Effector memory CD8-positive, alpha-beta T cell (primary cell): Measurements from ENCODE around the gene MPHOSPH9.
A peak's percentile ranks its signal among the peaks of the same experiment; 100 is the strongest.
"Not testable (repeated sequence)": the region's sequence is repeated elsewhere in the genome, so short reads cannot be mapped to it uniquely, and the experiment has no call there.

Source experiments
- ATAC-seq: fragments of 150-1000 bp; cut with Tn5 transposase; replicated peaks from 2 replicates; pipeline ENCODE4 v1.10.0; 2021; ENCODE audit warnings: mild to moderate bottlenecking, moderate library complexity
- DNase-seq, 3 experiments: peaks; one replicate each; pipeline ENCODE4 v3.0.0; 2021
- H3K27ac Mint-ChIP-seq, 2 donors: one replicate each; pipeline ENCODE4 v1.8.0; 2022; ENCODE audit warnings: mild to moderate bottlenecking in 2 of 2, mixed read lengths in 2 of 2, moderate library complexity in 2 of 2
- H3K27me3 Mint-ChIP-seq, 2 donors: one replicate each; pipeline ENCODE4 v1.8.0; 2022; ENCODE audit warnings: mixed read lengths in 2 of 2
- H3K36me3 Mint-ChIP-seq: one replicate; pipeline ENCODE4 v1.8.0; 2022; ENCODE audit warnings: mild to moderate bottlenecking, moderate library complexity, mixed read lengths; ENCODE audit not compliant: insufficient read depth
- H3K4me1 Mint-ChIP-seq, 2 donors: one replicate each; pipeline ENCODE4 v1.8.0; 2022; ENCODE audit warnings: low read depth in 2 of 2, mixed read lengths in 2 of 2
- H3K4me3 Mint-ChIP-seq, 2 donors: one replicate each; pipeline ENCODE4 v1.8.0; 2022; ENCODE audit warnings: mild to moderate bottlenecking in 2 of 2, mixed read lengths in 2 of 2, moderate library complexity in 2 of 2
- H3K9me3 Mint-ChIP-seq, 2 donors: one replicate each; pipeline ENCODE4 v1.8.0; 2022; ENCODE audit warnings: mixed read lengths in 2 of 2

MPHOSPH9 gene

DNA sequence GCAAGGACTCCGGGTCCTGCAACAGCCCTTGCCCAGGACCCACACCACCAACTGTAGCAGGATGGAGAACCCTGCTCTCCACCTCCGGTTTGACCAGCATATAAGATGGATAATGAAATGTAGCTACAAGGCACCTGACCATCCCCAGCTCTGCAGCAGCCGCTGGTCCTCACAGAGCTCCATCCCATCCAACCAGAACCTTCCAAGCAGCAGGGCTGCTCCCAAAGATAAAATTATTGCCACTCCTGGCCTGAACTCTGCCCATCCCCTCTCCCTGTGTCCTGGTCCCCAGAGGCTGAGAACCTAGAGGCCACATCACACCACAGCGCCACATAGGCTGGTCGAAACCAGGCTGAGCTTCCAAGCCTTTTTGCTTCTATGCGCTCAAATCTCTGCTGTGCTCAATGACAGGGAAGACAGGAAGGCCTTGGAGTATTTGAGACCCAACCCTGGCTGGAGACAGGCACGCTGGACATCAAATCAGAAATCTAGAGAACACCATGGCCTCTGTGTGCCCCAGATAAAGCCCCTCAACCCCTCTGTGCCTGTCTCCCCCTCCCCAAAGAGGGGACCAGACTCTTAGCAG, 34.5 kb upstream of the MPHOSPH9 start:
- DNase-seq (no peak), ATAC-seq (no peak)
- peaks cover 11% of the 10 kb centered on the region for H3K36me3 Mint-ChIP-seq
- no peaks in the 10 kb centered on the region for H3K9me3 Mint-ChIP-seq
- H3K27ac Mint-ChIP-seq: peak overlapping the region in 1 of 2 donors; percentile 60
- no peaks in the 10 kb centered on the region for H3K27me3 Mint-ChIP-seq
- H3K4me1 Mint-ChIP-seq: peaks cover 4 to 19% of the 10 kb centered on the region in 2 donors
- no peak overlapping the region for H3K4me3 Mint-ChIP-seq

DNA sequence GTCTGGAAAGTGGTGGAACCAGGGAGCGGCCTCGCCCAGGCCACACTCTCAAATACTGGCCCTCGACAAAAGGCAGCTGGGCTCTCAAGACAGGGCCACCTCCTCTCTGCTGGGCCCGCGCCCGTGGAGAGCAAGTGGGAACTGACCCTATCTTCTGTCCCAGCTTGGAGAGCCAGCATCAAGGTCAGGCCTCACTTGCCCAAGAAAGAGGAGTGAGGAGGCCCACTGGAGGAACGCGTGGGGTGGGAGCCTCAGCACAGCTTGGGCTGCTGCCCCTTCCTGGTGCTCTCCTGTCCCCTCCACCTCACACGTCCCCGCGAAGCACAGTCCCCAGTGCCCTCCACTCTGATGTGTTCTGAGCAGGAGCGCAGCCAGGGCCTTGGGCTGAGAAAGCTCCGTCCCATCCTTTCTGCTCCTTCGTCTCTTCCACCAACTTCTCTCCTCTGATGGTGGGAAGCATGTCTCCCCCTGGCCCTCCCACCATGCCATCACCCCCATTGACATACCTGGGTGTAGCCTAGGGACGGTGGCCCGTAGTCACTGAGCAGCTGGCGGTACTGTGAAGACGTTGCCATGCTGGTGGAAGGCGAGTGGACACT, 33.8 kb upstream of the MPHOSPH9 start:
- H3K27ac Mint-ChIP-seq: peak overlapping the region in 1 of 2 donors; percentile 60
- peaks cover 11% of the 10 kb centered on the region for H3K36me3 Mint-ChIP-seq
- H3K4me1 Mint-ChIP-seq: peaks cover 4 to 19% of the 10 kb centered on the region in 2 donors
- no peaks in the 10 kb centered on the region for H3K27me3 Mint-ChIP-seq
- no peaks in the 10 kb centered on the region for H3K9me3 Mint-ChIP-seq
- ATAC-seq: no peak
- no peak overlapping the region for H3K4me3 Mint-ChIP-seq
- DNase-seq: no peak

DNA sequence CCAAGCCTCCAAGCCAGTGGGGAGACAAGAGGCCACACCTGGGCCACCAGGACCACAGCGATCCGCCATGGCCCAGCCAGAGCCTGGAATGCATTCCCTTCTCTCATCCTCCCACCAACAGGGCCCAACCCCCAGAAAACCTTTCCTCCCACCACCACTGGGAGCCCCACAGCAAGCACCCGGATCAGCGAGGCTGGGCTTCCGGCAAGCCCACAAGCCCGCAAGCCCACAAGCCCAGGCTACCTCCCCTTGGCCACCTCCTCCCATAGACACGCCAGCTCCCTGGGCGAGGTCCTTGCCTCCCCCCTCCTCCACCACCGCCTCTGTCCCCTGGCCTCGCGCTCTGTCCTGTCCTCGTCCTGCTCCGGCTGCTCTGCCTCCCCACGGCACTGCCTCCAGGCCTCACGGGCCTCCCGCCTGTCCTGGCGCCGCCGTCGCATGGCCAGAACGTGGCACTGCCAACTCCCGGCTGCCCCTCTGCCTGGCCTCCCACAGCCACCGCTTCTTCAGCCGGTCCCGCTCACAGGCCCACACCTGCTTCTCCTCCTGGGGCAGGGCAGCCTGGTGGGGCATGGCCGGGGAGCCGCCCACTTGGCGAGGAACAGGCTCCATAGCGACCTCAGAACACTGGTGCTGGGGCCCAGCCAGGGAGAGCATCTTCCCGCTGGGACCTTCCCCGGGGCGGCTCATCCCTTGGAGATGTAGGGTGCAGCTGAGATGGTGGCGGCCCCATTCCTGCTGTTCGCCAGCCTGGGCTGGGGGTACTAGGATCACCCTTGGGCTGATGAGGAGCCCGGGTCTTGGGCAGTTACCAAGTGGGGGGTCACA, 33.1 kb upstream of the MPHOSPH9 start:
- peak overlapping the region; percentile 15 to 79 for H3K27ac Mint-ChIP-seq
- H3K27me3 Mint-ChIP-seq: no peaks in the 10 kb centered on the region
- H3K36me3 Mint-ChIP-seq: peaks cover 11% of the 10 kb centered on the region
- DNase-seq: no peak
- peaks cover 4 to 19% of the 10 kb centered on the region in 2 donors for H3K4me1 Mint-ChIP-seq
- no peaks in the 10 kb centered on the region for H3K9me3 Mint-ChIP-seq
- no peak for ATAC-seq
- no peak overlapping the region for H3K4me3 Mint-ChIP-seq

DNA sequence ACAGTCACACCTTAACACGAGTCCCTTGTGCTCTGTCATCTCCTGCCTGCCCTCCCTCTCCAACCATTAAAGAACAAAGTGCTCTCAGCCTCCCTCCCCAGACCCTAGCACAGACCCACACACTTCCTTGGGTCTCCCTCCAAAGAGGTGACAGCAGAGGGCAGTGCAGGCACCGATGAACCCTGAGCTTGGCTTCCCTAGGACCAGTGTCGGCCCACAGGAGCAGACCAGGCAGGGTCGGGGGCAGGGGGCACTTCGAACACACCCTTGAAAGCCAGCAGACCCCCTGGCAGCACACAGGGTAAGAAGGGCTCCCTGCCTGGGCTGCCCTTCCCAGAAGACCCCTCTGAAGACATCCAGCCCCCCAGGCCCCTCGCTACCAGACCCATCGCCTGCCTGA, 31.7 kb upstream of the MPHOSPH9 start:
- peak; percentile 40 for ATAC-seq
- peaks cover 0 to 13% of the 10 kb centered on the region in 2 donors for H3K4me1 Mint-ChIP-seq

GRCh38 chr12:123263196-123263817, 30.4 kb upstream of the MPHOSPH9 start:
- Mint-ChIP-seq H3K27ac (no peak overlapping the region), H3K27me3 (no peaks in the 10 kb centered on the region), H3K36me3 (peaks cover 4% of the 10 kb centered on the region), H3K4me3 (no peak overlapping the region), H3K9me3 (no peaks in the 10 kb centered on the region), H3K4me1 (peaks cover 0 to 11% of the 10 kb centered on the region in 2 donors)
- DNase-seq (no peak), ATAC-seq (no peak)

More for the DNA sequence above, 31.7 kb upstream of the MPHOSPH9 start:
- Mint-ChIP-seq H3K9me3 (no peaks in the 10 kb centered on the region), H3K27ac (peak overlapping the region; percentile 56 to 79), H3K27me3 (no peaks in the 10 kb centered on the region), H3K4me3 (no peak overlapping the region), H3K36me3 (peaks cover 6% of the 10 kb centered on the region)
- no peak for DNase-seq

DNA sequence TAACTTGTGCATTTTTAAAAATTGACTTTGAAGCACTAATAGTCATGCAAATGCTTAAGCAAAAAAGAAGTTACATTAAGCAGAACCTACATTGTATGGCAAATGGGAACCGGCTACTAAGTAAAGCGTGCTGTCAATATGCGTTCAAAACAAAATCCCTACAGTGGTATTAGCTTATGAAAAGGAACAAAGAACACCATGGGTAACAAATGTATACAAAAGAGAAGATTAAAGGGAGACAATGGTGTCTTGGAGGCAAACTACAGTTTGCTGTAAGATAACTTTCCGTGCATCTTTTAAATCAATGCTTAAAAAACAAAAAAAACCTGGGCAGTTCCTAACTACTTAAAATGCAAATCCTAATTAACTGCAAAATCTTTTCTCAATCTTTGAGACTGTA, 28.3 kb upstream of the MPHOSPH9 start:
- no peak overlapping the region for H3K4me3 Mint-ChIP-seq
- no peak overlapping the region for H3K27ac Mint-ChIP-seq
- DNase-seq (no peak), ATAC-seq (no peak)
- no peaks in the 10 kb centered on the region for H3K9me3 Mint-ChIP-seq
- no peaks in the 10 kb centered on the region for H3K27me3 Mint-ChIP-seq
- H3K4me1 Mint-ChIP-seq: peaks cover 0 to 3% of the 10 kb centered on the region in 2 donors
- peaks cover 24% of the 10 kb centered on the region for H3K36me3 Mint-ChIP-seq

DNA sequence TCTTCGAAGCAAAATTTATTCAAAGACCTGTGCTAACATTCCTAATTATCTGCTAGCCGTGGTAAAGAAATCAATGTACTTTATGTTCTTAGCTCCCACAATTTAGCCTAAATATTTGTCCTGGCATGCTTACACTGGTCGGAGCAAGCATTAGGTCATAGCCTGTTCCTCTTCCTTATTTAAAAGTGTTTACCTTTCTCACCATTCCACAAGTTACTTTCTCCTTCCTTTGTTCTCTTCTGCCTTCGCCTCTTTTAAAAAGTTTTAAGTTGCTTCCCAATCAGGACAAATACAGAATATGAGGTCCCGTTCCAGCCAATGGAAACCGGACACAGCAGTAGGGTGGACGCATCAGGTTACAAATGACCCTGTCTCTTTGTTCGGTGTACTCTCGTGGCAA, 27.1 kb upstream of the MPHOSPH9 start:
- Mint-ChIP-seq H3K27me3 (no peaks in the 10 kb centered on the region), H3K27ac (no peak overlapping the region), H3K4me3 (no peak overlapping the region), H3K9me3 (no peaks in the 10 kb centered on the region), H3K36me3 (peaks cover 33% of the 10 kb centered on the region), H3K4me1 (peaks cover 0 to 3% of the 10 kb centered on the region in 2 donors)
- ATAC-seq (no peak), DNase-seq (no peak)

DNA sequence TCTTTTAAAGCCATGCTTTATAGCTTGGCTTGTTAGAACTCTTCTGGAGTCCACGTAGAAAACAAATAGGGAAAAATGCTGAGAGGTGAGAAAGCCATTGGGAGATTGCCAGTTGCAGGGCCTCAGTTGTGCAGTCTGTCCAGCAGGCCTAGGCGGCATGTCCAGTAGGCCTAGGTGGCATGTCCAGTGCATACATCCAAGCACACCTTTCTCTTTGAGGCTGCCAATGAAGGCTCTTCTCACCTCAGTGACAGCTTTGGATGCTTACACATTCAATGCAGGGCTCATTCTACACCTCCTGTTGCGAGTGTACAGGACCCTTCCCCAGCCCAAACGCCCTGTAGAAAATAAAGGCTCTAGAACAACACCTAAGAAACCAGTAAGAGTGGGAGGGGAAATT, 25.7 kb upstream of the MPHOSPH9 start:
- Mint-ChIP-seq H3K4me3 (no peak overlapping the region), H3K4me1 (peaks cover 0 to 2% of the 10 kb centered on the region in 2 donors), H3K27me3 (no peaks in the 10 kb centered on the region), H3K36me3 (peaks cover 43% of the 10 kb centered on the region), H3K9me3 (no peaks in the 10 kb centered on the region), H3K27ac (no peak overlapping the region)
- DNase-seq (no peak), ATAC-seq (no peak)

GRCh38 chr12:123254853-123255446, 22.0 kb upstream of the MPHOSPH9 start:
- H3K27me3 Mint-ChIP-seq: no peaks in the 10 kb centered on the region

DNA sequence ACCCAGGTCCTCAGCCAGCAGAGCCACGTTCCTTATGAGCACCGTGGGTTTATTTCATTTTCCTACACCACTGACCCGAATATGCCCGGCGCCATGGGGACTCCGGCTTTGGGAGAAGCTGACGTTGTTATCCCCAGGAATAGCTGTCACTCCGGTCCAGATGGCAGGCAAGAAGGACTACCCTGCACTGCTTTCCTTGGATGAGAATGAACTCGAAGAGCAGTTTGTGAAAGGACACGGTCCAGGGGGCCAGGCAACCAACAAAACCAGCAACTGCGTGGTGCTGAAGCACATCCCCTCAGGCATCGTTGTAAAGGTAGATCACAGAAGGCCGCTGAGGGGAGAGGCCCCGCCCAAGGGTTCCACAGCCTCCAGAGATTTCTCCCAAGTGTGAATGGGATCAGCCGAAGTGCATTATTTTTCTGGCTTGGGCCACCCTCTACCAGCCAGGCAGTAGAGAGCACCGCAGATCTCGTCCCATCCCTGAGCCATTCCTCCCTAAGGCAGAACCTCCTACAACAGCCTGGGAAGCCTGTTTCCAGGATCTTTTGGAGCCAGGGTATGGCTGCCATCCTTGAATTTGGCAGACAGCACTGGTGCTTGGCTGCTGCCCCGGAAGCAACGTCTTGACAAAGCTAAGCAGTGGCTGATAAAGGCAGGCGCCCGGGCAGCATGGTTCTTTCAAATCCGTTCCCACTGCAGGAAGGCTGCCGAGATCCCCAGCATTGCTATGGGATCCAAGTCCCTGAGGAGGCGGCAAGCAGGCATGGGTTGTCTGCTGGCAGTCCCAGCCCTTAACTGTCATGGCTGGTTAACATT, 20.9 kb upstream of the MPHOSPH9 start:
- Mint-ChIP-seq H3K4me3 (no peak overlapping the region), H3K27ac (no peak overlapping the region), H3K9me3 (no peaks in the 10 kb centered on the region), H3K27me3 (no peaks in the 10 kb centered on the region), H3K36me3 (peaks cover 50% of the 10 kb centered on the region), H3K4me1 (peaks cover 21 to 24% of the 10 kb centered on the region in 2 donors)
- ATAC-seq (no peak), DNase-seq (no peak)

More at GRCh38 chr12:123254853-123255446, 22.0 kb upstream of the MPHOSPH9 start:
- DNase-seq (no peak), ATAC-seq (no peak)
- Mint-ChIP-seq H3K9me3 (no peaks in the 10 kb centered on the region), H3K36me3 (peaks cover 50% of the 10 kb centered on the region), H3K4me1 (peaks cover 18 to 20% of the 10 kb centered on the region in 2 donors), H3K4me3 (no peak overlapping the region), H3K27ac (peak overlapping the region in 1 of 2 donors; percentile 46)

- H3K9me3 Mint-ChIP-seq, H3K4me3 Mint-ChIP-seq, DNase-seq, H3K27me3 Mint-ChIP-seq, ATAC-seq: not testable (repeated sequence)
- Mint-ChIP-seq H3K27ac (peak overlapping the region in 1 of 2 donors; percentile 89), H3K4me1 (peaks cover 30 to 36% of the 10 kb centered on the region in 2 donors), H3K36me3 (peaks cover 42% of the 10 kb centered on the region)
These were observed 19.4 kb upstream of the MPHOSPH9 start for GRCh38 chr12:123252365-123252764.

GRCh38 chr12:123251403-123252076, 18.6 kb upstream of the MPHOSPH9 start:
- no peaks in the 10 kb centered on the region for H3K27me3 Mint-ChIP-seq
- ATAC-seq (no peak), DNase-seq (no peak)
- no peaks in the 10 kb centered on the region for H3K9me3 Mint-ChIP-seq
- H3K4me3 Mint-ChIP-seq: peak overlapping the region in 1 of 2 donors; percentile 15
- peaks cover 36 to 43% of the 10 kb centered on the region in 2 donors for H3K4me1 Mint-ChIP-seq
- peak overlapping the region; percentile 82 to 89 for H3K27ac Mint-ChIP-seq
- peaks cover 34% of the 10 kb centered on the region for H3K36me3 Mint-ChIP-seq
